C4-2B (cell line): ENCODE data around the gene CPLANE1.

Source experiments
- CTCF ChIP-seq: fragments of 450-650 bp; conservative IDR thresholded peaks from 2 replicates; pipeline ENCODE4 v1.5.1; 2017; ENCODE audit warnings: mild to moderate bottlenecking
- ZFX ChIP-seq: fragments of 450-650 bp; IDR thresholded peaks from 2 replicates; pipeline ENCODE4 v1.6.1; 2017

- TF ChIP-seq CTCF = no peak
- TF ChIP-seq ZFX = no peak
These were observed 50.3 kb downstream of the CPLANE1 start for GRCh38 chr5:37198842-37199241.
